RCC 7860 (cell line): ENCODE measurements around the gene ENTPD6.
"Not testable (repeated sequence)": the region's sequence is repeated elsewhere in the genome, so short reads cannot be mapped to it uniquely, and the experiment has no call there.

ENCODE experiments used
- DNase-seq: peaks from one replicate; pipeline ENCODE4 v3.0.0-alpha.2; 2015; ENCODE audit warnings: low spot score
- FAIRE-seq: peaks from 2 replicates; lab custom pipeline; 2012; peaks lifted over from hg19 to GRCh38; lab: Jason Lieb, UNC

Gene ENTPD6

DNA sequence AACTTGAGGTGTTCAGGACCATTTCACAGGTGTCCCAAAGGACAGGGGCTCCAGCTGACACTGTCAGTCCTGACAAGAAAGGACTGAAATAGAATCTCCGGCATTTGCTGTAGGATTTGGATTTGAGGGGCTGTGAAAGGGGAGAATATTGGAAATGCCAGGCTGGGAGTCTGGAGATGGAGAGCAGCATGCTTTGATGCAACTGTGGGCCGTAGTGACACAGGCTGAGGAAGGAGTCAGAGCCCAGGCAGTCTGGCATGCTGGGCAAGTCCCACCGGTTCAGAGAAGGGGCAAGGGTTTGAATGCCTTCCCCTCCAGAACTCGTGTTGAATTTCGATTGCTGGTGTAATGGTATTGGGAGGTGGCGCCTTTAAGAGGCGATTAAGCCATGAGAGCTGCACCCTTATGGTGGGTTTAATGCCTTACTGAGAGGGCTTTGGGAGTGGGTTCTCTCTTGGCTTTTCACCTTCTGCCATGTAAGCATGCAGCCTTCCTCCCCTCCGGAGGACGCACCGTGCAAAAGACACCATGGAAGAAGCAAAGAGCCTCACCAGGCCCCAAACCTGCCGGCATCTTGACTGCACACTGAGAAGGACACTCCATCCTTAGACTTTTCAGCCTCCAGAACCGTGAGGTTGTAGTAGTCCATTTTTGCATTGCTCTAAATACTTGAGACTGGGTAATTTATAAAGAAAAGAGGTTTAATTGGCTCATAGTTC is 43.0 kb downstream of the ENTPD6 start:
- no peak for FAIRE-seq
- no peak for DNase-seq

DNA sequence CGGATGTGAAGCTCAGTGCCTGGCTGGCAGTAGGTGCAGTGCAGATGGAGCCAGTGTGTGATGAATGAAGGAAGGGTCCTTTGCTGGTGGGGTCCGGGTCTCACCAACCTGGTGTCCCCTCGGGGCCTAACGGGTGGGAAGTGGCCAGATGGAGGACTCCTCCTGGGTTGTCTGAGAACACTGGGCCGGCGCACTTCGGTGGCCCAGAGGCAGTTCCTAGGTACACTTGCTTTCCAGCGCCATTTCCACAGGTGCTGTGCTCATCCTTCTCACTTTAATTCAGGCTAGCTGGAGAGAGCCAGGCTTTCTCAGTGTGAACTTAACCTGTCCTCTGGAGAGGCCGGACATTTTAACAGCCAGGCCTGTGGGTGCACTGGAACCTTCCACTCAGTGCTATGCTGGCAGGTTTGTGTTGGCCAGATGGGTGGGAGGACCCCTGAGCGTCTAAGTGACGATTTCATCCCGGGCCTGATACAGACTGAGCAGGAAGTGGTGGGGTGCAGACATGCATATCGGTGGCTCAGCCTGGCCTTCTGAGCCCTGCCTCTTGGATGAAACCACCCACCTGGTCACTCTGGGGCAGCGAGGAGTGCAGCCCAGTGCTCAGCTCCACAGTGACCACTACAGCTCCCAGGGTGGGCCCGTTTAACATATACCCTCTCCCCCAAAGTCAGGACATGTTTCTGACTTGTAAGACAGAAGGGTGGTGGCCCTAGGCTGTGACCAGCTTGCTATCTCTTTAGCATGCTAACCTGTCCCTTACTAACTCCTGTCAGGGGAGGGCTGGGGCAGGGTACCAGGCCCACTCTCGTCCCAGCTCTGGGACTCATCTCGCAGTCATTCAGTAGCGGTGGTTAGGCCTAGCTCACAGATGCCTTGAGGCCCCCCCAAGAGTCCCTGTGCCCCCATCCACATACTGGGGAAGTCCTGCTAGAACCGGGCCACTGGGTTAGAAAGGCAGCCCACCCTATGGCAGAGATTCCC is 44.2 kb downstream of the ENTPD6 start:
- no peak for FAIRE-seq
- DNase-seq = peak; percentile 56

DNA sequence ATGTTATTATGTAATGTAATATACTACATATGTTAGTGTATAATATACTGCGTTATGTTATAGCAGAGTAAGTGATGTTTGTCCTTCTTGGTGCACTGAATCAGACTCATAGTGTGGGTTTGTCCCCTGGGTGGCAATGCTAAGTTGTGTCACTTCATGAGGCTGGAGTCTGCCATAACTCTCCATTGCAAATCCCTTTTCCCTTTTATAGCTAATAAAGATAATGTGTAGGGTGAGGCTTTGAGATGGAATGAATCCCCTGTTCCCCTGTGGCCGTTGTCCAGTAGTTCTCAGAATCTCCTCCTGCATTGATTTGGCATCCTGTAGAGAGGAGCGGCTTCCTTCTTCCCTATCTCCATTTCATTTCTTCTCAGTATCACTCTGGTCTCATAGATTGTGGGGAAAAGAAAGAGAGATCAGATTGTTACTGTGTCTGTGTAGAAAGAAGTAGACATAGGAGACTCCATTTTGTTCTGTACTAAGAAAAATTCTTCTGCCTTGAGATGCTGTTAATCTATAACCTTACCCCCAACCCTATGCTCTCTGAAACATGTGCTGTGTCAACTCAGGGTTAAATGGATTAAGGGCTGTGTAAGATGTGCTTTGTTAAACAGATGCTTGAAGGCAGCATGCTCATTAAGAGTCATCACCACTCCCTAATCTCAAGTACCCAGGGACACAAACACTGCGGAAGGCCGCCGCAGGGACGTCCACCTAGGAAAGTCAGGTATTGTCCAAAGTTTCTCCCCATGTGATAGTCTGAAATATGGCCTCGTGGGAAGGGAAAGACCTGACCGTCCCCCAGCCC is 45.5 kb downstream of the ENTPD6 start:
- not testable (repeated sequence) for FAIRE-seq, DNase-seq

DNA sequence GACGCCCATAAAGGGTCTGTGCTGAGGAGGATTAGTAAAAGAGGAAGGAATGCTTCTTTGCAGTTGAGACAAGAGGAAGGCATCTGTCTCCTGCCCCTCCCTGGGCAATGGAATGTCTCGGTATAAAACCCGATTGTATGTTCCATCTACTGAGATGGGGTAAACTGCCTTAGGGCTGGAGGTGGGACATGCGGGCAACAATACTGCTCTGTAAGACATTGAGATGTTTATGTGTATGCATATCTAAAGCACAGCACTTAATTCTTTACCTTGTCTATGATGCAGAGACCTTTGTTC is 46.1 kb downstream of the ENTPD6 start:
- not testable (repeated sequence) for FAIRE-seq, DNase-seq

DNA sequence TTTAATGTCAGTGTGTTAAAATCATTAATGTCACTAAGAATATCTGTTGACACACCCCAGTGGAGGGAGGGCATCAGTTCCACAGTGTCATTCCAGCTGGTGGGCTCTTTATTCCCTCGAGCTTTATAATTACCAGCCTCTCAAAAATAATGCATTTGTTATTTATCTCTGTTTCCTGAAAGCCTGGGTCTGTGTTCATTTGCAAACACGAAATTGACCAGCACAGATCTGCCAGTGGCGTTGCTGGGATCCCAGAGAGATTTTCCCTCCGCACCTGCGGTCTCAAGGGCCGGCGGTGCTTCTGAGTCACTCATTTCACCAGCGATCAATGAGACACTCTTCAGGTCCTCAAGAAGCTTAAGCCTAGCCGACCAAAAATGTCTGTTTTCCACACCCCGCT is 46.7 kb downstream of the ENTPD6 start:
- DNase-seq (no peak), FAIRE-seq (no peak)

DNA sequence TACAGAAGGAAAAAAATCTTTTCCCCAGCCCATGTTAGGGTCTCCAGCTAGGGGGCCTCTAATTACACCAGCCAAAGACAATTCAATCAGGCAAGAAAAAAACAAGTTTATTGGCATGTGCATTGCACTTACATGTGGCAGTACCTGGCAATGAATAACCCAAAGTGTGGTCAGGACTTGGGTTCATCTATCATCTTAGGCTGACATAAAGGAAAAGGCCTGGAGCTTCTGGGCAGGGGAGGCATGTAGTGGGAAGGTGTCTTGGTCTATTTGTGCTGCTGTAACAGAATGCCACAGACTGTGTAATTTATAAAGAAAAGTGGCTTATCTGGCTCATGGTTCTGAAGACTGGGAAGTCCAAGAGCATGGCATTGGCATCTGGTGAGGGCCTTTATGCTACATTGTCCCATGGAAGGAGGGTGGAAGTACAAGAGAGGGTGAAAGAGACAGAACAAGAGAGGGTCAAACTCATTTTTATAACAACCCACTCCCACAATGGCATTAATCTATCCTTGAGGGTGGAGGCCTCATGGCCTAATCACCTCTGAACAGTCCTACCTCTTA is 48.0 kb downstream of the ENTPD6 start:
- peak; percentile 35 for FAIRE-seq
- DNase-seq = no peak

- FAIRE-seq (no peak), DNase-seq (no peak)
These were observed 49.5 kb downstream of the ENTPD6 start for GRCh38 chr20:25244976-25245375.

- no peak for DNase-seq
- no peak for FAIRE-seq
These were observed 49.9 kb downstream of the ENTPD6 start for GRCh38 chr20:25245461-25245860.

DNA sequence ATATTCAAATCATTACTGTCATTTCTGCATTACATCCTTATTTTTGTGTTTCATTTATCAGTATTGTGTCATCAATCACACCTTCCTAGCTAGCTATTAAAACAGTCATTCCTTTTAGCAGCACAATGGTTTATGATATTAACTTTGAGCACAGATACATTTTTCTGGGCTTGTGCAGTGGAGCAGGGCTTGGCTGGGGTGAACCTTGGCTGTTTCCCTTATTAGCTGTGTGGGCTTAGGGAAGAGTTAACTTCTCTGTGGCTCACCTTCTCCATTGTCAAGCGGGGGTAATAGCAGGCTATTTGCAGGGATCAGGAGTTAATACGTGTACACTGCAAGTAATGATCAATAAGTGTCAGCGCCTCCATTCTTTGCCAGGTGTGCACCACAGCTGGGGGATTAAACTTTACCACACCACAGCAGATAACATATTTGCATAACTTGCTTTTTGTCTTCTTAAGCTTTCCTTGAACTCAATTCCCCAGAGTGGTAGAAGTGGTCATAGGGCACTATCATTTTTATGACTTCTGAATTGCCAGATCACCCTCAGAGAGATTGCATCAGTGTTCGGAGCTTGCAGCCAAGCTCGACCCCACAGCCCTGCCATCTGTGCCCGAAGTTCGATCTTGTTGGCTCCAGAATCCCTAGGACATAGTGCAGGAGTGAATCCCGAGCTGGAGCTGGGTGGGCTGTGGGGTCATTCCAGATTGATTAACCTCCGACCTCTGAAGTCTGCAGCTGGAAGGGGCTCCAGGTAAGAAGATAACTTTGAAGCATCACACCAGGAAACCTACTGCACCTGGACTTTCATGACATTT is 50.9 kb downstream of the ENTPD6 start:
- FAIRE-seq (no peak), DNase-seq (no peak)

- DNase-seq = no peak
These were observed 51.5 kb downstream of the ENTPD6 start for GRCh38 chr20:25247000-25247517.

GRCh38 chr20:25247518-25247955 is 52.0 kb downstream of the ENTPD6 start:
- FAIRE-seq (no peak), DNase-seq (no peak)

More at GRCh38 chr20:25247000-25247517, 51.5 kb downstream of the ENTPD6 start:
- no peak for FAIRE-seq

GRCh38 chr20:25247956-25248785 is 52.7 kb downstream of the ENTPD6 start, which contains the start of gene PYGB:
Gene PYGB (plus strand): TSS chr20:25248085. CDS start chr20:25248179, 94 bp downstream.
- DNase-seq = peak; percentile 72
- no peak for FAIRE-seq

GRCh38 chr20:25248786-25249172 is 53.3 kb downstream of the ENTPD6 start:
- DNase-seq (no peak), FAIRE-seq (no peak)

GRCh38 chr20:25249198-25249931 is 53.9 kb downstream of the ENTPD6 start:
- no peak for FAIRE-seq
- DNase-seq = no peak

GRCh38 chr20:25250508-25250907 is 55.0 kb downstream of the ENTPD6 start:
- no peak for DNase-seq

DNA sequence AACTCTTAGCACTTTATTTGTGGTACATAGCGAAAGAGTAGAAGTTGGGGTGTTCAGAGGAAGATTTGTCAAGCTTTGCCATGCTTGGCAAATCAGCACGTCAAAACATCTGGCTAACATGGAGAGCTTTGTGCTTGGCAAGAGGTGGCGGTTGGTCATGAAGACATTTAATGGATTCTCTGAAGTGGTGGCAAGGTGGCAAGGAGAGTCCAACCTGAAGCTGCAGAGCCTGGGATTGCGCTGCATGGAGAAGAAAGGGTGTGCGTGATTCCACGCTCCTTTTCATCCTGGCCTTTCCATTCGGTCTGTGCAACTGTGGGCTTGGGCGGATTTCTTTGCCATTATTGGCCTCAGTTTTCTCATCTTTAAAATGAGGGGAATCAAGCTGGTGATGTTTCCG is 55.5 kb downstream of the ENTPD6 start:
- DNase-seq = no peak

More at GRCh38 chr20:25250508-25250907, 55.0 kb downstream of the ENTPD6 start:
- FAIRE-seq = no peak

GRCh38 chr20:25251558-25251957 is 56.0 kb downstream of the ENTPD6 start:
- FAIRE-seq (no peak), DNase-seq (no peak)

More for the DNA sequence above, 55.5 kb downstream of the ENTPD6 start:
- FAIRE-seq = no peak

GRCh38 chr20:25252230-25252651 is 56.7 kb downstream of the ENTPD6 start:
- FAIRE-seq = no peak
- DNase-seq = no peak
